ENCODE measurements around the gene RBAK.

DNA sequence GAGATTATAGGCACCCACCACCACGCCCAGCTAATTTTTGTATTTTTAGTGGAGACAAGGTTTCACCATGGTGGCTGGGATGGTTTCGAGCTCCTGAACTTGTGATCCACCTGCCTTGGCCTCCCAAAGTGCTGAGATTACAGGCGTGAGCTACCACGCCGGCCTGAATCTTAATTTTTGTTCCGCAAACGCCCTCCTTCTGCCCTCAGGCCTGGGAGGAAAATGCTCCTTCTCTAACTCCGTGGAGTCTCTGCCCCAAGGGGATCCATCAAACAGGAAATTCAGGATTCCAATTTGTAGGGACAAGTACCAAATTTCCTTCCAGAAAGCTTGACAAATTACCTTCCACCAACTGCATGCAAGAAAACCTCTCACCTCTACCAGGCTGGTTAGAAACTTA, 43.2 kb downstream of the RBAK start:
- TF ChIP-seq GATA2 (IDR thresholded peaks at IDR 0.05; ENCODE audit: low read depth, low read length) (no peak), GATA3 (IDR thresholded peaks at IDR 0.05; ENCODE audit: low read depth, low read length) (no peak)
